Left renal cortex interstitium (tissue), 4 donors: Measurements from ENCODE around the gene TMEM30A. TPM values are rescaled to one million over a fixed set of nuclear protein-coding genes. Genes with fewer than 3 reads are reported as not detected.

ENCODE experiments used
- polyA plus RNA-seq, 4 donors: library from polyadenylated mRNA; unstranded; fragments of 120-200 nt; gene quantifications; one replicate each; pipeline ENCODE4 v1.2.1, GENCODE V29; 2013; ENCODE audit not compliant: insufficient read length in 4 of 4

TMEM30A gene
- polyA plus RNA-seq, 4 donors, result 95.9 to 139 (median 123) TPM

Other genes starting within 250 kb of the TMEM30A start
- gene COL12A1, start 78.7 kb downstream of the TMEM30A start, polyA plus RNA-seq, result 100 to 1,000 TPM in 1 of 4 donors, 10 to 100 TPM in 3; 67.6 to 103 (median 80.6) TPM
- 100 to 1,000 TPM; 251 to 342 (median 277) TPM for gene COX7A2, start 41.0 kb downstream of the TMEM30A start, polyA plus RNA-seq
- gene FILIP1, start 209.0 kb upstream of the TMEM30A start, polyA plus RNA-seq, result 1 to 10 TPM; 2.4 to 3.2 (median 3.0) TPM